GM18868 (cell line): ENCODE results near the gene HNRNPL.

Experiments
- ATAC-seq: cut with Tn5 transposase; IDR thresholded peaks from one replicate; pipeline ENCODE4 v1.9.1; 2021; ENCODE audit warnings: mild to moderate bottlenecking, moderate library complexity; ENCODE audit not compliant: unreplicated experiment

Gene HNRNPL

DNA sequence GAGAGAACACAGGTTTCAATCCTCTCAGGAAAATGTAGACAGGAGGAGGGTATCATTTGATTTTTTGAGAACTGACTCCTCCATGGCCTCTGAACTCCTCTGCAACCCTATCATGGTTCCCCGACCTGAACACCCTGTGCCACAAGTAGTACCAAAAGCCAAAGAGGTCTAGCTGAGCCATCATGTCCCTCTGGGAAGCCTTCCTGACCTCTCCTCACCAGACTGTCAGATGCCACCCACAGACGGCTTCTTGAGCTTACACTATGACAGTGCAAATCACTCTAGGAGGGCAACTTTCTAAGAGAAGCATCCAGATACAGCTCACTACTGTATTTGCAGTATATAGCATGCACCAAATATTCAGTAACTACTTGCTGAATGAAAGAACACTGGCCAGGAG is 3.7 kb downstream of the HNRNPL start:
- no peak for ATAC-seq

DNA sequence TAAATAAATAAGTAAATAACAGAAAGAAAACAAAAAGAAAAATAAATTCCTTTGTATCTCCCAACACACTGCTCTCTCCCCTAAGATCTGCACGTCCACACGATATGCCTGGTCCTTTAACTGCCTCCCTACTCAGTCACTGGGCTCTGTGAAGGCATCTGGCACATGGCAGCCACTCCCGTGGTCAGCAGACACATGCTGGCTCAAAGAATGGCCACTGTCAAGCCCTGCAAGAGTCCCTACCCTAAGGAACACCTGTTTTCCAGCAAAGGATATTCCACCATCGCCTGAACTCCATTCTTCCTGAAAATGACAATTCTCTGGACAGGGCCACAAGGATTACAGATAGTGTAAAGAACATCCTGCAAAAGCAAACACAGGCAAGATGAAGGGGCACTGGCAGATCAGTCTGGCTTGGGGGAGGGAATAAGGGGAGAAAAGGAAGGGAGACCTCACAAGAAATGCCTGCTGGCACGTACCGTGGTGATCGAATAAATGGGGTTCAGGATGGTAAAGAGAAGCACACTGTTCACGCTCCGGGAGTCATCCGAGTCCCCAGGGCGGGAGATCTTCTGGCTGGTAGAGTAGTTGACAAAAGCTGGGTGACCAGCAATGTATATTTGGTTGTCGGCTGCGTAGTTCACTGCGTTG is 4.3 kb downstream of the HNRNPL start:
- ATAC-seq = no peak

DNA sequence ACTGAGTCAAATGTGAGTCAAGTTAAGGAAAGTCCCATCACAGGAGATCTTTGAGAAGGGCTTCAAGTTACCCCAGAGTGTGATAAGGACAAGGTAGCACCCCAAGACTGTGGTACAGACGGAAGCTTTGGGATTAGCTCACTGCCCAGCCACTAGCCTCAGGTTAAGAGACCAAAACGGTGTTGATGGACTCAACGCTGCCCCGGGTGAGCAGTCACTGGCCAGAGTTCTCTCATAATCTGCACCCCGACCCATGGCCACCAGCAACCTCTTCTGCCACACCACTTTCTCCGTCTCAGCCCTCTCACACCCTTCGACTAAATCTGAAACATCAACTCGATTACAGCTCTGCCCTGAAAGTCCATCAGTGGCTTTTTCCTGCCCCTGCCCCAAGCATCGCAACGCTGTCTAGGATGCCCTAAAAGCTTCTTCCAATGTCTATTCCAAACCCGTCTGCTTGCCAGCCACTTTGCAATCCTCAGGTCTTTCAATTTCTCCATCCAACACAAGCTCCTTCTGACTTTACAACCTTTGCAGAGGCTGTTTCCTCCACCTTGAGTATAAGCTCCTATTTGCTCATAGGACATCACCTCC is 5.6 kb downstream of the HNRNPL start:
- no peak for ATAC-seq

DNA sequence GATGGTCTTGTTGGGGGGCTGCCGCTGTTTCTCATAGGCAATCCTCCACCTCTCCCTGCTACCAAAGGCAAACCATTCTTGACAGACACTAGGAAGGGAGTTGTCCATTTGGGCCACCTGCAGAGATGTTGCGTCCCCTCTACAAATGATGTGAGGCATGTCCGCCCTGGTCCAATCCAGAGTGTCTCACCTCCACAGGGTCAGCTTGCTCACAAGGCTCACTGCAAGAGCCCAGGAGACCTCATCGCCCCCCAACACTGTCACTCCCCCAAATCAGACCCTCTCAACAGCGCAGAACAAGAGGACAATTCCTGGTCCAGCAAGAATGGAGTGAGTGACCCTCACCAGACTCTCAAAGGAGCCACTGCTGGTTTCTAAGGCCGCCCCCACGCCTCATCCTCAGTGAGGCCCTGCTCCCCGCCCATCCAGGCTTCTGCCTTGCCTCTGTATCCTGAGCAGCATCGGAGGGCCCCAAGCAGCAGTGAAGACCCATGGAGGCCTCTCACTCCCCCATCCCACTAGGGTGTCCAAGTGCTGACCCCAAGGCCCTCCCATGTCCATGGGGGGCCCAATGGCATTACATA is 6.5 kb downstream of the HNRNPL start:
- ATAC-seq = no peak

DNA sequence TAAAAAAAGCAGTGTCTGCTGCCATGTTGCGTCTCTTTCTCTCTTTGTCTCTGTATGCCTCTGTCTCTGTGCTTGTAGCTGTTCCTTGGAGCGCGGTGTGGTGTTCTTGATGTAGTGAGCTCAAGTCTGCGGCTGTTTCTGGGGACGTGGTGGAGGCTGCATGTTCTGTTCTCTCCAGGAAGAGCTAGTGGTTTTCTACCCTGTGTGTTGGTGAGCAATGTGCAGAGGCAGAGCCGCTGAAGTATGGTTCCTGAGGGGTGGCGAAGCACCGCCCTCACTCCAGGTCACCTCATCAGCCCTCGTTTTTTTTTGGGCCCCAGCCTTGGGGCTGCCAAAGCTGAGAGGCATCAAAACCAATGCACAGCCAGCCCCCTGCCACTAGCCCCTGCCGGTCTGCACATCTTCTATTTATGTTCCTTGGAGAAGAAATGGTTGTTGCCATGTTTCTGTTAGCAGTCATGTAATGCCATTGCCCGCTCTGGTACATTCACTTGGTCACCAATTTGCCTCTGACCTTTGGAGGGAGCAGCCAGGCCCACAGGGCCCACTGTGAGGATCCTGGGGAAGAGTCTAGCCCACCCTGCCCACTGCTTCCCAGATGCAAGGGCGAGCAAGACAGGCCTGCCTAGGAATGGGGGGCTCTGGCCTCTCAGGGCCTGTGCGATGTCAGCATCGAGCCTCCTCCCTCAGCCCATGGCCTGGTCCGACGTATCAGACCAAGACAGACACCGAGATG is 7.2 kb downstream of the HNRNPL start:
- no peak for ATAC-seq

DNA sequence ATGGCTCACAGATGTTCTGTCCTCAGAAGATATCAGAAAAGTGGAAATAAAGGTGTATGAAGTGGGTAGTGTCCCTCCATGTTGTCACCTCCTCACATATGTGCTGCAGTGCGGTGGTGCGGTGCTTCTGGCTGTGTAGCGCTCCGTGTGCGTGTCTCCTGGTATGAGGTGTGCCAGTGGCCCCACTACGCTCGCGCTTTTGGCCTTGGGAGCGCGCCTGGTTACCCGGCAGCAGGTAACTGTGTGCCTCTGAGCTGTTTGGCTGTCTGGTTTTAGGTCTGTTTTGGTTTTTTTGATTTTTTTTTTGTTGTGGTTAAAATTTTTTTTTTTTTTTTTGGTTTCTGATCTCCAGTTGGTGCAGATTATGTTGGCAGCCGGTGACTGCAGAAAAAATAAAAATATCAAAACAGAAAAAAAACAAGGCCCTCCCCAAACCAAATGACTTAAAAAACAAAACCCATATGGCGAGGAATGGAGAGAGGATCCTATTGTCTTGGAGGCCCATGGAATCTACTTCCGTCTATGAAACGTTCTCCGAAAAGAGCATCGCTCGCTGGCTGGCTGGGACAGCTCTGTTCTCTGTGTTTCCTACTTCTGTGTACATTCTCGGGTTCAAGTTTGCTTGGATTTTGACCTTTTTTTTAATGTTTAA is 7.9 kb downstream of the HNRNPL start:
- ATAC-seq = no peak

DNA sequence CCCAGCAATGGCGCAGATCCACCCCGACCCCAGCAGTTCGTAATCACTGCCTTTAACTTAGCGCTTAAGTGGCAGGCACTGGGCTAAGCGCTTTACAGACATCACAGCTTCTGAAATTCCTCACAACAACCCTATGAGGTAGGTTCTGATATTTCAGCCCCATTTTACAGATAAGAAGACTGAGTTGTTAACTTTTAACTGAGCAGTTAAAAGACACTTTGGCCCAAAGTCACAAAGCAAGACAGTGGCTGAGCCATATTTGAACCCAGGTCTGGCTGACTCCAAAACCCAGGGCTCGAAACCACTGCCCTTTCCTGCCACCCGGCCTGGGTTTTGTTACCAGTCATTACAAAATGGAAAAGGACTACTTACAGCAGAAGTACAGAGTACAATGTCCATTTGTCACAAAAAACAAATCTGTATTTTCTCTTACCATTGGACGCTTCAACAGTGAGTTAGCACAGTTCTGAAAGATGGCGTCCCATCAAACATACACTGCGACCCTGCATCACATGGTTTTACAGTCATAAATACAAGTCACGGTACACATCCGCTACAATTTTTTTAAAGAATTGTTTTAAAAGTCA is 8.5 kb downstream of the HNRNPL start:
- ATAC-seq = no peak

DNA sequence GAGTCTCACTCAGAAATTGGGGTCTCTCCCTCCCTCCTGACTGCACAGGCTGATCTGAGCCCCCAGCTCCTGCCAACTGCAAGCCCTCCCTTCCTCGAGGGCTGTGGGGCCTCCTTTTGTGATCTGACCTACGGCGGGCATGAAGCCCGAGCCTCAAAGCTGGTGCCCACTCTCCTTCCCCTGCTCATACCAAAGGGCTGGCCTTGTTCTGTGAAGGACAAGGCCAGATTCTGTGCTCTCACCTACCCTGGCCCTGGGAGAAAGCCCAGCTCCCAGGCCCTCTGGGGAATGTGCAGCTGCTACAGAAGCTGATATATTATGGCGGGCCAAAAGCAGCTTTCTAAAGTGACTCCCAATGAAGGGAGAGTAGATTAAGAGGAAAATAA is 9.2 kb downstream of the HNRNPL start:
- no peak for ATAC-seq

DNA sequence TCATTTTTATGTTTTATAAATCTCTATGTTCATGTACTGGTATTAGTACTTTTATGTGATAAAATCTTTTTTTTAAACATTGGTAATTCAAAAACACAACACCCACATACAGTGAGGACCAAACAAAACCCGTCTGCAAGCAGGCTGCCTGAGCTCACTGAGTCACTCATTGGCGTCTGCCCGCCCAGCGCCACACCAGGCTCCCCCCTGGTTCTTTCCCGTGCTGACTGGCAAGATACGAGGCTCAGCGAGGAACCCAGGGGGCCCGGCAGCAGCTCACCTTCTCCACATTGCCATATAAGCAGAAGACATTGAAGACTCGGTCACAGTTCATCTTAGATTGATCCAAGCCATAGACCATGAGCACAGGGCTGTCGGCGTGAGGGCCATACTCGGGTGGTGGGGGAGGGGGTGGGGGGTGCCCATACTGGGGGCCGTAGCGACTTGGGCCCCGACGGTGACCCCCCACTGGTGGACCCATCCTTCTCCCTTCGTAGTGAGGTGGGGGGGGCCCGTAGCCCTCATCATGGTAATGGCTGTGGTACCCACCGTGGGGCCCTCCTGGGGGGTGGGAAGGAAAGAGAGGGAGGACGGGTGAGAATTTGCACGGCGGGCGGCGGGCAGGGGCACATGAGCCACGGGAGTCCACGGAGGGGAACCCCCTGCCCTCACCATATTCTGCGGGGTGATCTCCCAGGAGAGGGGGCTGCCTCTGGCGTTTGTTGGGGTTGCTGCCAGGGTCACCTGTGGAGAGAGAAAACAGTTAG is 9.8 kb downstream of the HNRNPL start:
- no peak for ATAC-seq

DNA sequence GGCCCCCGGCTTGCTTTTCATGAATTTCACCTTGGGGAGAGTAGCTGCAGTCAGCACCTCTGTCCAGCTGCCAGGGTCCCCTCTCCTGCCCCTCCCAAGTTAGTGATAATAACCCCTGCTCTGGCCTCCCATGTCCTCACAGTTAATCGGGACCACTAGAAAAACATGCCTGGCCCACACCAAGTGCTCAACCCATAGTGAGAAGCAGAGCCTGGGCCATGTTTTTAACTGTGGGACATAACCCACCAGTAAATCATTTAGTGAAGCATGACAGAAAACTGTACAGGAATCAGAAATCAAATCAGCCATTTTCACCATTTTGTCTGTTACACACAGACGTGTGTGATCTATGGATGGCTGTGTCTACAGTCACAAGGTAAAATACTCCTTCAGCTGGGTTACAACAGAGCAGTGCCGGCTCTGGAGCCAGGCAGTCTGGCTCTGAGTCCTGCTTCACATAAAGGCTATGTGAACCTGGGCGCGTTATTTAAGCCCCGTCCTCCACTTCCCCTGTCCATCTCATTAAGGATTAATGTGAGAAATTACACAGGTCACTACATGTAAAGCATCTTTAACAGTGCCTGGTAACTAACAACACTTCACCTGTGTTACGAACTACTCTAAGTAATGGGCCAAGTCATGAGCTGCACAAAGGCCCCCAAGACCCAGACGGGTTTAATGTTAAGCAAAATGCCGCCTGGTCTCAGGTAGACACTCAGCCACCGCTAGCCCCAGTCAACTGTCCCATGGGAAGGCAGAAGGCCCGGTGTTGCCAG is 10.6 kb downstream of the HNRNPL start:
- no peak for ATAC-seq

DNA sequence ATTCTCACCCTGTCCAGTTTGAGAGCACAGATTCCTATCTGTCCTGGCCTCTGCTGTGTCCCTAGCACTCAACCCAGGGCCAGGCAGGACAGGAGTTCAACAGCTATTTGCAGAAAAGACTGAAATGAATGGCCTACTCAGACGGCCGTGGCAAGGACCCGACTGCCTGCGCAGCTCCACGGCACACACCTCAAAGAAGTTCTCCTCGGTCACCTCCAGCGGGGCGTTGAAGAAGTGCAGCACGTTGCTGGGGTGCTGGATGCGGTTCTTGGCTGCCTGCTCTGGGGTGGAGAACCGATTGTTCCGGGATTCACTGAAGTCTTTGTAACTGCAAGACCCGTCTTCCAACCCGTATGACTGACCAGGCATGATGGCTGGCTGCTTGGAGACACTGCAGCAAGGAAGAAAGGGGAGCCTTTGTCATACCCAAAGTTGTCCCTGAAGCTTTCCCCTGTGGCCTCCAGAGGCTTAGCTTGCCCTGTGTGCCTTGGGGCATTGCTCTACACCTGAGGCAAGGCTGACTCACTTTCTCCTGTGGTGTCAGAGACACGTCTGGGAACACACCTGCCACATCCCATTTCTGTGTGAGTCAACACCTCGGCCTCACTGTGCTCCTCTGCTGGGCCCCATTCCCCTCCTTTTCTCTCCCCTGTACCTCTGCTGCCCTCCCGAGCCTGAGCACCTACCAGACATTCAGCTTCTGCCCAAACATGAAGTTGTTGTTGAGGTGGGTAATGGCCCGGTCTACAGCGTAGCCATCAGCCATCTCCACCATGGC is 11.4 kb downstream of the HNRNPL start:
- ATAC-seq = no peak

DNA sequence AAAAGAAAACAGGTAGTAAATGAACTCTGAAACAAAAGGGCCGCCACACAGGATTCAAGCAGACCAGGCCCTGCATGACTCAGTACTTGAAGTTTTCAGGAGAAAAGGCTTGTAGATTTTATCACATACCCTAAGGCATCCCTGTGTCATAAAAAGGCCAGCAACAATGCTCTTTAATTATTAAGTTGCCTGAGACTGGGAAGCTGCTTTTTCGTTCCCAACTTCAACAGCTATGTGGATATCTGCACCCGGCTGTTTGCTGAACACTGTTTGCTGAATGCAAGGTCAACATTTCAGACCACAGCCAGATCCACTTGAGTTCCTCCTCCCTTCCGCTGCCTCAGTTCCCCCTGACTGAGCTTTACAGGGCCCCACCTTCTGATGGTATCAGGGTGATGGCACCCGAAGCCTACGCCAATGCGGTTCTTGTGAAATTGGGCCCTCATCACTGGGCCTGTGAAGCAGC is 12.1 kb downstream of the HNRNPL start:
- ATAC-seq = no peak

DNA sequence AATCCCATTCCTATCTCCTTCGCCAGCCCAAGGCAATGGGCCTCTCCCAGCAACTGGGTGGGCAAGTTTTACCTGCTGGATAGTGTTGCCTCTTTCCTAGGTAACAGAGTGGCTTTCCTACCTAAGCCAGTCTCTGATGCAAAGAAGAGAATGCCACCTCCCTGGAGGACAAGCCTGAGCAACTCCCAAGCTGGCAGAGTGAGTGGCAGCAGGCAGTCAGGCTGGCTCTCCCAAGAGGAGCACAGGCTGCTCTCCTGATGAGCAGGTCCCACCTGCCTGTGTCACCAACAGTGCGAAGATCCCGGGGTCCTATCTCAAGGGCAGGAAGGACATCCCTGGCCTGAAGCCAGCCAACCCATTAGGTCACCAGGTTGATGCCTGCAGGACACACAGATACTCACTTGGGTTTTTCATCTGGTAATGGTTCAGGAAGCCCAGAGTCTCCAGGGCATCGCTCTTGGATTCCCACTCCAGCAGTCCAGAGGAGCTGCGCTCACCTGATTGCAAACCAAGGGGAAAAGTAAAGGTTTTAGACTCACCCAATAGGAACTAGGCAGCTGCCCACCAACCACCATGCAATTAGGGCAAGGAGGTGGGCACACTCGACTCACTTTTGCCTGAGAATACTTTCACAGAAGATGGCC is 12.7 kb downstream of the HNRNPL start:
- ATAC-seq = no peak

DNA sequence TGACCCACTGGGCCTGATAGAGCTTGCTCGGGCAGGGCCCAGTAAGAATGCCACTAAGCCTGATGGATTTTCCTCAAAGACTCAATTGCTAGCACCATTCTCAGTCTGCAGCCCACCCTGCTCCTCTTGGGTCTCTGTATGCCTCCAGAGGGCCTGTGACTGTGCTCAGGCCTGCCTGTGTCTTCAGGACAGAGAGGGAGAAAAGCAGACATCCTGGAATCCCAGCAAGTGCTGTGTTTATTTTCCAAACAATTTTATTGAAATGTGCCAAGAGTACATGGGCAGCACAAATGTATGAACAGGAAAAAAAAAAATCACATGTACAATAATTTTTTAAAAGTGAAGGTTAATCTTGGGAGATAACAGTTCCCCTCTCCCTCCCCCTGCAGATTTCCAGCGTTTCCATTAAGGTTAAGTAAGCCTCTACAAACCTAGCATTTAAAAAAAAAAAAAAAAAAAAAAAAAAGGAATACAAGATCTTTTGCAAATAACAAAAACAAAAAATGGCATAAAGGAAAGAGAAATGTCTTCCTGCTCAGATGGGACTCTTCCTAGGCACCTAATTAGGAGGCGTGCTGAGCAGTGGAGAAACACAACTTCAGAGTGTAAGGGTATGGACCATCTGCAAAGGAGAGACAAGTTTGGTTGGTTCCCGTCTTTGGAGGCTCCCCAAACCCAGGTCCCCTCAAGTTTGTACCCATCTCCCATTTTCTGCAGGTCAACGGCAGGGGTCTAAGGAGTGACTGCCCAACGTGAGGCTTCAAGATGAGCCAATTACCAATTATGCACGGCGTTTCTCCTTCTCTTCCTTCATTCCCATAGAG is 13.4 kb downstream of the HNRNPL start:
- ATAC-seq = no peak

DNA sequence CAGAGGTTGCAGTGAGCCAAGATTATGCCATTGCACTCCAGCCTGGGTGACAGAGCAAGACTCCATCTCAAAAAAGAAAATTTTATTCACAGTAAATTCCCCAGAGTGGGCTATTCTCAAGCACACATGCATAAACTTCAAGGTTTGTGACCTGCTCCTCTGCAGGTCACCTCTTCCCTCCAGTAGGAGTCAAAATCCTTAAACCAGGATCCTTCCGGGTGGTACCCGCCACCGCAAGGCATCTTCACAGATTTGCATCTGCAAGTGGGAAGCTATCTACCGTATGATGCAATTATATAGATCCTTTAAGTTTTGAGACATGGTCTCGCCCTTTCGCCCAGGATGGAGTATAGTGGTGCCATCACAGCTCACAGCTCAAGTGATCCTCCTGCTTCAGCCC is 15.2 kb downstream of the HNRNPL start:
- no peak for ATAC-seq

DNA sequence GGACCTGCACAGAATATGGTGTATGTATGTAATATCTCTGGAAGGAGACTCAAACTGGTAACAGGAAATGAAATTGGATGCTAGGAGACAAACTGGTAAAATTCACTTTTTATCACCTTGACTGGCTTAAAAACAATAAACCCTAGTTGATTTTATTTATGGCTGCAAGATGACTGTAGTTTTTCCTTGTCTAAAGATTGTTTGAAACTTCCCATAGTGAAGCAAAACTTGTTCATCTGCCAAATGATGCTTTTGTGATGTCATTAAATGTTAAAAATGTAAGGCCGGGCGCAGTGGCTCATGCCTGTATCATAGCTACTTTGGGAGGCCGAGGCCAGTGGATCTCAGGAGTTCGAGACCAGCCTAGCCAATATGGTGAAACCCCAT is 15.7 kb downstream of the HNRNPL start:
- no peak for ATAC-seq

DNA sequence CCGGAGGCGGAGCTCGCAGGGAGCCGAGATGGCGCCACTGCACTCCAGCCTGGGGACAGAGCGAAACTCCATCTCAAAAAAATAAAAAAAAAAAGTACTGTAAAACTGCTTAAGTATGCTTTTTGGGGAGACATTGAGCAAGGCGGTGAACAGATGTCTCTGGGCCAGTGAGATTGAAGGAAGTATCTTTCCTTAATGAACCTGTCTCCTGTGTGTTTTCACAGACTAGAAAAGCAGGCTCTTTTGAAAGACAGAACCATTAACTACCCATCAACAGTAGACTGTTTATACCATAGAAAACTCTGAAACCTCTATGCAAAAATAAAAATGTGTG is 16.7 kb downstream of the HNRNPL start:
- no peak for ATAC-seq
